Lower lobe of right lung (tissue), 2 donors: ENCODE data around the gene ZSWIM1. TPM values are rescaled to one million over a fixed set of nuclear protein-coding genes. Genes with fewer than 3 reads are reported as not detected.

ENCODE experiments used
- ATAC-seq, 2 donors: fragments of 200-7000 bp; cut with Tn5 transposase; one replicate each; pipeline ENCODE4 v1.9.1; 2020 to 2022; ENCODE audit warnings: mild to moderate bottlenecking in 2 of 2, moderate library complexity in 2 of 2
- DNase-seq: peaks from one replicate; pipeline ENCODE4 v3.0.0-alpha.2; 2020
- H3K27ac ChIP-seq: fragments of 200-600 bp; one replicate; pipeline ENCODE4 v1.8.0; 2022
- H3K27me3 ChIP-seq: fragments of 200-600 bp; one replicate; pipeline ENCODE4 v1.8.0; 2022; ENCODE audit warnings: low read depth
- H3K36me3 ChIP-seq: fragments of 200-600 bp; one replicate; pipeline ENCODE4 v1.8.0; 2022; ENCODE audit warnings: mild to moderate bottlenecking
- H3K4me1 ChIP-seq: fragments of 200-600 bp; one replicate; pipeline ENCODE4 v1.8.0; 2022
- H3K4me3 ChIP-seq: fragments of 200-600 bp; one replicate; pipeline ENCODE4 v1.8.0; 2022; ENCODE audit warnings: mild to moderate bottlenecking
- H3K9me3 ChIP-seq: fragments of 200-600 bp; one replicate; pipeline ENCODE4 v1.8.0; 2022
- intact Hi-C: fragments of 100-400 bp; cut with DNase I; formaldehyde crosslinking; loops from one replicate; pipeline ENCODE4 v1.11.0; 2022
- total RNA-seq: library from RNA; stranded (reverse); fragmentation: NEBNext Ultra II Directional; extraction: Animal tissue kit (Norgen Biotek cat#: 25700); gene quantifications from one replicate; pipeline ENCODE4 v1.2.1, GENCODE V29; 2021
- TF ChIP-seq, protein P1 (sequence below): fragments of 200-600 bp; IDR thresholded peaks from one replicate; pipeline ENCODE4 v1.8.0; 2022; ENCODE audit warnings: antibody characterized with exemption, mild to moderate bottlenecking
- donor health status: DM: no; HTN: yes; CAD: no; lungs with severe emphysema.

ZSWIM1 gene
- total RNA-seq, 1 donor from 2014 or later, result 9.6 TPM

DNA sequence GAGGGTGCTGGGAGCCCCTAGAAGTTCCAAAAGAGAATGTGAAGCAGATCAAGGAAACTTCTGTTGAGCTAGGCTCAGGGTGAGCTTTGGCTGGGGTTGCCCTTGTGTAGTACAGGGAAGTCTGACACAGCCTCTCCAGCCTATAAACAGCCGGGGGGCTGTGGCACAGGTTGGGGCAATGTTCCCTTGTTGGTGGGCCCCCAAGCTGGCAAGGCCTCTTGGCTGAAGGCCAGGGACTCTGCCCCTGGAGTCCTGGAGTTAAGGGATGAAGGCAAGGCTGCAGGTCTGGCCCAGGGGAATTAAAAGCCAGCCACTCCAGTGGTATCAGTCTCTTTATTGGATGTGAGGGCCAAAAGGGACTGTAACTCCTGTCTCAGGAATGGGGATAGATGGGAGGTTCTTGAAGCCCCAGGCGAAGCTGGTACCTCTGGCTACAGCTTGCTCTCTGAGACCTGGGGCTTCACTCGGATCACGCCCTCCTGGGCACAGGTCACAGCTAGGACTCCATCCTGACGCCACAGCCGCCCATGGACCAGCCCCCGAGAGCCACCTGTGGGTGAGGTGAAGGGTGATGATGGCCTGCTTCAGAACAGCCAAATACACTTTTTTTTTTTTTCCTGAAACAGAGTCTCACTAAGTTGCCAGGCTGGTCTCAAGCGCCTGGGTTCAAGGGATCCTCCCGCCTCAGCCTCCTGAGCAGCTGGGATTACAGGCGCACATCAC is 39.5 kb upstream of the ZSWIM1 start:
- TF ChIP-seq, protein P1, sequence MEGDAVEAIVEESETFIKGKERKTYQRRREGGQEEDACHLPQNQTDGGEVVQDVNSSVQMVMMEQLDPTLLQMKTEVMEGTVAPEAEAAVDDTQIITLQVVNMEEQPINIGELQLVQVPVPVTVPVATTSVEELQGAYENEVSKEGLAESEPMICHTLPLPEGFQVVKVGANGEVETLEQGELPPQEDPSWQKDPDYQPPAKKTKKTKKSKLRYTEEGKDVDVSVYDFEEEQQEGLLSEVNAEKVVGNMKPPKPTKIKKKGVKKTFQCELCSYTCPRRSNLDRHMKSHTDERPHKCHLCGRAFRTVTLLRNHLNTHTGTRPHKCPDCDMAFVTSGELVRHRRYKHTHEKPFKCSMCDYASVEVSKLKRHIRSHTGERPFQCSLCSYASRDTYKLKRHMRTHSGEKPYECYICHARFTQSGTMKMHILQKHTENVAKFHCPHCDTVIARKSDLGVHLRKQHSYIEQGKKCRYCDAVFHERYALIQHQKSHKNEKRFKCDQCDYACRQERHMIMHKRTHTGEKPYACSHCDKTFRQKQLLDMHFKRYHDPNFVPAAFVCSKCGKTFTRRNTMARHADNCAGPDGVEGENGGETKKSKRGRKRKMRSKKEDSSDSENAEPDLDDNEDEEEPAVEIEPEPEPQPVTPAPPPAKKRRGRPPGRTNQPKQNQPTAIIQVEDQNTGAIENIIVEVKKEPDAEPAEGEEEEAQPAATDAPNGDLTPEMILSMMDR, result no peak
- intact Hi-C loops, result no loop called here
- peaks cover 73% of the 10 kb centered on the region for H3K36me3 ChIP-seq
- DNase-seq (no peak), ATAC-seq (no peak)
- peaks cover 4% of the 10 kb centered on the region for H3K4me1 ChIP-seq
- no peaks in the 10 kb centered on the region for H3K27me3 ChIP-seq
- H3K9me3 ChIP-seq, result no peaks in the 10 kb centered on the region
- H3K27ac ChIP-seq, result no peak overlapping the region
- H3K4me3 ChIP-seq, result no peak overlapping the region

DNA sequence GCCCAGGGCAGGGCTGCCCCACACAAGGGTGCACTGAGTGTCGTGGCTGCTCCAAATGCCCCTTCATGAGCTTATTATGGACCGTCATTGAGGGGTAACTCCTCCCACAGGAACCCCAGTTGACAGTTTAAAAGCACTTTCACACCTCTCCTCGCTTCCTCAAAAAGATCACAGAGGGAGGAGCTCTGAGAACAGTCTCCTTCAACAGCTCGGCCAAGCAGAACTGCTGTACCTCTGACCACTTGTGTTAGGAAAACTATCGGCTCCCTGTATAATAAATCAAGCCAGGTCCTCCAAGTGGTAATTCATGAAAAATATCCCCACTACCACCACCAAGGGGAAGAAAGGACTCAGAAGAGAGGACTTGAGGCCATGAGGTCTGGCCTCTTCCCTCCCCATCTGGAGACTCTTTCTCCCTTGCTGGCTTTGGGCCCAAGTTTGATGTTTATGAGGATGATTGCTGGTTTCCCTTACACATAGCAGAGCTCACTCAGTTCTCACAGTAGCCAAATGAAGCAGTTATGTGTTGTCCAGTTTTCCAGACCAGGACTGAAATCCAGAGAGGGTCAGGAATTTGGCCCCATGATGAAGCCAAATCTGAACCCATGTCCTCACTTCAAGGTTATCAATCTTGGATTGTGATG is 38.7 kb upstream of the ZSWIM1 start:
- ATAC-seq (peak in 1 of 2 donors; percentile 22), DNase-seq (no peak)
- H3K27me3 ChIP-seq, result no peaks in the 10 kb centered on the region
- H3K27ac ChIP-seq, result no peak overlapping the region
- H3K36me3 ChIP-seq, result peaks cover 80% of the 10 kb centered on the region
- intact Hi-C loops, result no loop called here
- H3K4me1 ChIP-seq, result no peaks in the 10 kb centered on the region
- H3K9me3 ChIP-seq, result no peaks in the 10 kb centered on the region
- TF ChIP-seq, protein P1, result no peak
- no peak overlapping the region for H3K4me3 ChIP-seq

DNA sequence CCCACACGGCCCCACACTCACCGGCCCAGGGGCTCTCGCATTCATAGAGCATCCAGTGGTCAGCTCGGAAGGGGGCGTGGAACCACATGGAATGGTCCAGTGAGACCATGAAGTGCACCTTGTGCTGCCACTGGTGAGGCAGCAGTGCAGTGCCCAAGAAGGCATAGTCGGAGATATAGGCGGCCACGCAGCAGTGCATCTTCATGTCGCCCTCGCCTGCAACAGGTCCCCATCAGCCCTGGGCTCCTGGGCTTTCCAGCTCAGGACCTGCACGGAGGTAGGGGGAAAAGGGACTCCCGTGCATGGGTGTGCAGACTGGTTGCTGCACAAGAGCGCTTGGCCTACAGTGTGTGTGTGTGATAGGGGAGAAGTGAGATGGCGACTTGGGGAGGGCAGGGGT is 37.5 kb upstream of the ZSWIM1 start:
- Histone ChIP-seq H3K4me3 (no peak overlapping the region), H3K9me3 (no peaks in the 10 kb centered on the region), H3K36me3 (peaks cover 88% of the 10 kb centered on the region), H3K4me1 (no peaks in the 10 kb centered on the region), H3K27me3 (no peaks in the 10 kb centered on the region), H3K27ac (no peak overlapping the region)
- ATAC-seq (no peak), DNase-seq (no peak)
- intact Hi-C loops, result no loop called here
- TF ChIP-seq, protein P1, result no peak

DNA sequence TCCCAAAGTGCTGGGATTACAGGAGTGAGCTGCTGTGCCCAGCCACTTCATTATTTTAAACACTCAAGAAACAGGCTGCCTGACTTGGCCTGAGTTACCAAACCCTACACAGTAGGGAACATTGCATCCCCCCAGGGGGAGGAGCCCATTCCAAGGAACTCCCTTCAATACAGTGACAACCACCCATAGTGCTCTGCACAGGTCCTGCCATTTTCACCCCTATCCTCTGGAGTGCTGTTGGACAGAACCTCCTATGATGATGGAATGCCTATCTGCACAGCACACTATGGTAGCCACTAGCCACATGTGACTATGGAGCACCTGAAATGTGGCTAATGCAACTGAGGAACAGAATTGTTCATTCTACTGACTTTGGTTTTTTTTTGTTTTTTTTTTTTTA is 35.6 kb upstream of the ZSWIM1 start:
- Histone ChIP-seq H3K27me3 (no peaks in the 10 kb centered on the region), H3K4me3 (no peak overlapping the region), H3K36me3 (peaks cover 81% of the 10 kb centered on the region), H3K4me1 (no peaks in the 10 kb centered on the region), H3K9me3 (no peaks in the 10 kb centered on the region), H3K27ac (no peak overlapping the region)
- TF ChIP-seq, protein P1, result no peak
- DNase-seq (no peak), ATAC-seq (no peak)
- intact Hi-C loops, result no loop called here

DNA sequence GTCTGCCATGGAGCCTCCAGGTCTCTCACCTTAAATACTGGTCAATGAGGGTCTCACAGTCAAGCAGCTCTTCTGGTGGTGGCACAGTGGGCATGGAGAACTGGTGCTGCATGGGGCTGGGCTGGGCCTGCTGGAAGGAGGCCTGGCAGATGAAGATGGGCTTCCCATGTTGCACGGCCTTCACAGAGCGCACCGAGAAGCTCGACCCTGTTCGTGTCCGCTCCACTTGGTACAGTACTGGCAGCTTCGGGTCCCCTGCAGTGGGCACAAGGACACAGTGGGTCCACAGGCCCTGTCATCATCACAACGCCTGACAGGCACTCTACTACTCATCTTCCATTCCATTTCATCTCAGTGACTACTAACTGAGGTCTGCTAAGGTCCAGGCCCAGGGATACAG is 32.6 kb upstream of the ZSWIM1 start:
- Histone ChIP-seq H3K4me3 (no peak overlapping the region), H3K36me3 (peaks cover 77% of the 10 kb centered on the region), H3K27ac (no peak overlapping the region), H3K9me3 (no peaks in the 10 kb centered on the region), H3K4me1 (no peaks in the 10 kb centered on the region), H3K27me3 (no peaks in the 10 kb centered on the region)
- TF ChIP-seq, protein P1, result no peak
- ATAC-seq (no peak), DNase-seq (no peak)
- intact Hi-C loops, result no loop called here
